ENCODE results near the gene GRIN1. TPM values are rescaled to one million over a fixed set of nuclear protein-coding genes. Genes with fewer than 3 reads are reported as not detected.

The GRIN1 gene
- total RNA-seq, 4 donors from 2014 or later = not detected

- H3K27me3 ChIP-seq = no peaks in the 10 kb centered on the region
- peak overlapping the region; percentile 70 to 90 (median 86) for H3K4me3 ChIP-seq (replicated peaks in 1 of 3)
- intact Hi-C loops (cut with DNase I) = loop anchor here (5.0 kb wide), 1 partner anchor 39 kb away; the partner anchor contains the start of genes CYSRT1 and RNF224
- WGBS, 2 donors = 1% methylated on average over 24 to 28 of the region's 31 CpGs
- H3K36me3 ChIP-seq = peaks cover 21 to 32% of the 10 kb centered on the region in 2 donors
- peak overlapping the region; percentile 70 to 88 (median 86) for H3K27ac ChIP-seq
- DNase-seq = no peak
- no peak for TF ChIP-seq CTCF (IDR thresholded peaks at IDR 0.05)
- no peak for TF ChIP-seq POLR2A (IDR thresholded peaks at IDR 0.05)
- H3K9me3 ChIP-seq = no peaks in the 10 kb centered on the region
- peaks cover 29 to 30% of the 10 kb centered on the region in 2 donors for H3K4me1 ChIP-seq
Observed at GRCh38 chr9:137188086-137188489, 49.1 kb downstream of the GRIN1 start.

- Histone ChIP-seq H3K27ac (peak within 1 kb of the TSS; percentile 70 to 88 (median 86)), H3K27me3 (no peaks in the 10 kb centered on the region), H3K4me1 (peaks cover 29 to 30% of the 10 kb centered on the region in 2 donors), H3K4me3 (replicated peaks in 1 of 3) (peak within 1 kb of the TSS; percentile 70 to 90 (median 86)), H3K36me3 (peaks cover 15 to 26% of the 10 kb centered on the region in 2 donors), H3K9me3 (no peaks in the 10 kb centered on the region)
- TF ChIP-seq CTCF (IDR thresholded peaks at IDR 0.05) = peak in 2 of 6 experiments; percentile 28 to 53
- TF ChIP-seq POLR2A (IDR thresholded peaks at IDR 0.05) = peak; percentile 31 to 87
- intact Hi-C loops (cut with DNase I) = loop anchor here (5.0 kb wide), 1 partner anchor 39 kb away; the partner anchor contains the start of genes CYSRT1 and RNF224
- WGBS, 2 donors = 0% methylated on average over 15 of the region's 98 CpGs; no CpG with 5 or more reads in 1 of the 2 donors
- DNase-seq = peak; percentile 92 to 93
Observed at GRCh38 chr9:137188490-137189296, 49.7 kb downstream of the GRIN1 start, which contains the start of the genes ANAPC2 and SSNA1. ANAPC2 (minus strand) TSS chr9:137188560; CDS start chr9:137188532, 28 bp downstream. SSNA1 (plus strand) TSS chr9:137188676; CDS start chr9:137188727, 51 bp downstream.

DNA sequence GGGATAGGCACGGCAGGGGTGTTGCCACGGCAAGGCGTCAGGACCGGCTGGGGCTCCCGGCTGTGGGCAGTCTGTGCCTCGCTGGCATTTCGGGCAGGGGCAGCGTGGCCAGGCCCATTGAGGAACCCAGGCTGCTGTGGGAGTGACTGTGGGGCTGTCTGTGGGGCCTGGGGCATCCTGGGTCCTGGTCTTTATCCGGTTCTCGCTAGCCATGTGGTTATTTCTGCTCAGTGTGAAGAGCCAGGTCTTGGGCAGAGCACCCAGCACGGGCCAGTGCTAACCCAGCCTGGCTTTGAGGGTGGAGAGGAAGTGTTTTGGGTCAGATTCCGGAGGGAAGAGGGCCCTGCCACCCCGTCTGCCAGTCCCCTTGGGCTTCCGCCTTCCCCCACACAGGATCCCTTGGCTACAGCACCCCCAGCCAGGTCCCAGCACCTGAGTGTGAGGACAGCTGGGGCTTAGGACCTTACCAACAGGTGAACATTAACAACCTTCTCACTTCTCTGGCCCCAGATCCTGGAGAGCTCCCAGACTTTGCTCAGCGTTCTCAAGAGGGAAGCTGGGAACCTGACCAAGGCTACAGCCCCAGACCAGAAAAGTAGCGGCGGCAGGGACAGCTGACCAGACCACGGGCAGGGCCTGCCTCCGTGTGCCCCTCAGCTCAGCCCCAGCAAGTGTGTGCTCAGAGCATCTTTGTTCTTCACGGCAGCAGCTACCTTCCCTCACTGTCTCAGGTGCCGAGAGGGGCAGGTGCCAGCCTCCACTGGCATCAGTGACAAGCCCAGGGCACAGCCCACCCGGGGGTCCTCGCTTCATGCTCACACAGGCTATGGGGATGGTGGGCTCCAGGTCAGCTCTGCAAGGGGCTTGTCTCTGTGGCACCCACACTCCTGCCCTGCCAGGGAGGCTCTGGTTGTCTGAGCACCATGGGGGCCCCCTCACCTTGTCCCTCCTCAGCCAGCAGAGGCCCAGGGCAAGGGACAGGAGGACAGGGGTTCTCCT, 50.6 kb downstream of the GRIN1 start:
- WGBS, 2 donors = 37 to 52% methylated on average over 13 to 15 of the region's 23 CpGs
- peak overlapping the region; percentile 29 to 90 (median 86) for H3K4me3 ChIP-seq (replicated peaks in 1 of 3)
- no peak for TF ChIP-seq CTCF (IDR thresholded peaks at IDR 0.05)
- TF ChIP-seq POLR2A (IDR thresholded peaks at IDR 0.05) = no peak
- DNase-seq = no peak
- intact Hi-C loops (cut with DNase I) = loop anchor here (5.0 kb wide), 1 partner anchor 38 kb away; the partner anchor contains the start of genes CYSRT1 and RNF224
- H3K27me3 ChIP-seq = no peaks in the 10 kb centered on the region
- no peaks in the 10 kb centered on the region for H3K9me3 ChIP-seq
- peaks cover 10 to 17% of the 10 kb centered on the region in 2 donors for H3K36me3 ChIP-seq
- peak overlapping the region; percentile 70 to 88 (median 86) for H3K27ac ChIP-seq
- peaks cover 29 to 33% of the 10 kb centered on the region in 2 donors for H3K4me1 ChIP-seq

DNA sequence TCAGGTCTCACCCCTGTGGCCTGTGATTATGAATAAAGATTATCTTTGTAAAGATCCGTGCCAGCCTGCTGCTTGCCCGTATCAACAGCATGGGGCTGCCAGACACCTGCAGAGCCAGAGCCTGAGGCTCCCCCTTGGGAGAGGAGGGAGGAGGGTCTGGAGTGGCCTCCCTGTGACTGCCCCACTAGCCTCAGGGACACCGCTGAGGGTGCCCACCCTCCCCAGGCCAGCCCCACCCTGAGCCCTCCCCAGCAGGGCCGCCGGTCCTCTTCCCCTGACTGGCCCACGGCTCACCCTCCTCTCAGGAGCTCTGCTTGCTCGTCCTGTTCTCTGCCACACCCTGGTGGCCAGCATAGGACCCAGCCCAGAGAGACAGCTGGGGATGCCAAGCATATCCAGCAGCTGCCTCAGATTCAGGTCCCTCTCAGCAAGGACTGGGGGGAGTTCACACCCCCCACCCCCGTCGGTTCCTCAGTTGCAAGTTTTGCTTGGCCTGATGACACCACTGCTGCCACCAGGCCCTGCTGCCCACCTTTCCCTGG, 51.4 kb downstream of the GRIN1 start:
- Histone ChIP-seq H3K27me3 (no peaks in the 10 kb centered on the region), H3K27ac (peak overlapping the region in 1 of 3 donors; percentile 88), H3K9me3 (no peaks in the 10 kb centered on the region), H3K36me3 (peaks cover 10 to 11% of the 10 kb centered on the region in 2 donors), H3K4me1 (peaks cover 29 to 33% of the 10 kb centered on the region in 2 donors), H3K4me3 (replicated peaks in 1 of 3) (no peak overlapping the region)
- intact Hi-C loops (cut with DNase I) = no loop called here
- TF ChIP-seq CTCF (IDR thresholded peaks at IDR 0.05) = no peak
- no peak for TF ChIP-seq POLR2A (IDR thresholded peaks at IDR 0.05)
- 73 to 82% methylated on average over 6 to 8 of the region's 9 CpGs for WGBS, 2 donors
- no peak for DNase-seq

Data from thyroid gland (tissue), 4 donors.